HG03432 (cell line): Measurements from ENCODE around the gene PROK2.

ENCODE experiments used
- ATAC-seq: cut with Tn5 transposase; IDR thresholded peaks from one replicate; pipeline ENCODE4 v1.9.1; 2021; ENCODE audit warnings: mild to moderate bottlenecking, moderate library complexity; ENCODE audit not compliant: unreplicated experiment

The PROK2 gene, protein sequence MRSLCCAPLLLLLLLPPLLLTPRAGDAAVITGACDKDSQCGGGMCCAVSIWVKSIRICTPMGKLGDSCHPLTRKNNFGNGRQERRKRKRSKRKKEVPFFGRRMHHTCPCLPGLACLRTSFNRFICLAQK

GRCh38 chr3:71784914-71785531, at the start of gene PROK2:
TSS of gene PROK2 (minus strand) at chr3:71785148. CDS start at chr3:71785052, 96 bp downstream.
- no peak for ATAC-seq

DNA sequence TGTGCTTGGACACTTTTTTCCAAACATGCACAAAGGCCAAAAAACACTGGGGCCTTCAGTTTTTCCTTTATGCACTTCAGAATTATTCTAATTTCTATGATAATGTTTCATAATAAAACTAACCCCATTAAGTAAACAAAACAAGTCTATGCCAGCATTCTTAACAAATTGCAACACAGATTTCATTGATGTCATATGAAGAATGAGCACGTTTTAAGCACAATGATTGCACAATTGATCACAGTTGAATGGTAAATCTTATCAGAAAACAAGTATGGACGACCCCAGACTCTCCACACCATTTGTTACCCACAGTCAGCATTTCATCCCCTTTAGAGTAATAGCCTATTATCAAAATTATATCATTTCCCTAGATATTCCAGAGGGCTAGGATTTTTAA, 46.7 kb upstream of the PROK2 start:
- ATAC-seq, result no peak

- no peak for ATAC-seq
These were observed 40.8 kb upstream of the PROK2 start for GRCh38 chr3:71825551-71826283.

GRCh38 chr3:71821116-71821515, 36.2 kb upstream of the PROK2 start:
- ATAC-seq, result no peak

DNA sequence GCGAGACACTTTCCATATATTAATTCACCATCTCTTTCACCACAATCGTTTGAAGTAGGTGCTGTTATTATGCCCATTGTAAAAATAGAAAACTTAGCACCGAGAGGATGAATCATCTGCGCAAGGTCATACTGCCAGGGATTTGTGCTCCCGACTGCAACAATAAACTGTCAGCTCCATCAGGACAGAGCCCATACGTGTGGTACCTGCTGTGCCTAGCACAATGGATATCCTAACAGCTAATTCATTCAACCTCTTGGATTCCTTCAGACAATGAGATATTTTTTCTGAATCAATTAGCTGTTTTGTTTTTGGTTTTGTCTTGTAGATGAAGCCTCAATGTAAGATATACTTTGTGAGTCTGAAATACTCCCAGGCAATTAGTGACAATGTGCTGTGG, 32.3 kb upstream of the PROK2 start:
- ATAC-seq, result no peak

- ATAC-seq, result no peak
These were observed 31.8 kb upstream of the PROK2 start for GRCh38 chr3:71816767-71817156.

GRCh38 chr3:71815340-71816067, 30.6 kb upstream of the PROK2 start:
- ATAC-seq, result no peak

GRCh38 chr3:71813704-71814103, 28.8 kb upstream of the PROK2 start:
- ATAC-seq, result no peak

GRCh38 chr3:71813073-71813472, 28.1 kb upstream of the PROK2 start:
- ATAC-seq, result no peak

DNA sequence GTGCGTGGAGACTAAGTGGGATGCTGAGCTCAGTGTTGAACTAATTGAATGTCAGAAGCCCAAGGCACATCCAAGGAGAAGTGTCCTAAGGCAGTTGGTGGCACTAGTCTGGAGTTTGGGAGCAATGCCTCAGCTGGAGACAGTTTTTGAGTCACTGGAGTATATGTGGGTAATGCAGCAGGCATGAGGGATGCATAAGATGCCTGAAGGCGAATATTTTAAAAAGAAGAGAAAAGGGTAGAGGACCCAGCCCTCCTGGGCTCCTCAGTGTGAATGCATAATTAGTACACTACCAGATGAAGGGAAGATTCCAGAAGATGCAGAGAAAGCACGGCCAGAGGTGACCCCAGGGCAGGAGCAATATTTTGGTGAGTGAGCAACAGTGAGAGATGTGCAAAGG, 25.1 kb upstream of the PROK2 start:
- no peak for ATAC-seq

DNA sequence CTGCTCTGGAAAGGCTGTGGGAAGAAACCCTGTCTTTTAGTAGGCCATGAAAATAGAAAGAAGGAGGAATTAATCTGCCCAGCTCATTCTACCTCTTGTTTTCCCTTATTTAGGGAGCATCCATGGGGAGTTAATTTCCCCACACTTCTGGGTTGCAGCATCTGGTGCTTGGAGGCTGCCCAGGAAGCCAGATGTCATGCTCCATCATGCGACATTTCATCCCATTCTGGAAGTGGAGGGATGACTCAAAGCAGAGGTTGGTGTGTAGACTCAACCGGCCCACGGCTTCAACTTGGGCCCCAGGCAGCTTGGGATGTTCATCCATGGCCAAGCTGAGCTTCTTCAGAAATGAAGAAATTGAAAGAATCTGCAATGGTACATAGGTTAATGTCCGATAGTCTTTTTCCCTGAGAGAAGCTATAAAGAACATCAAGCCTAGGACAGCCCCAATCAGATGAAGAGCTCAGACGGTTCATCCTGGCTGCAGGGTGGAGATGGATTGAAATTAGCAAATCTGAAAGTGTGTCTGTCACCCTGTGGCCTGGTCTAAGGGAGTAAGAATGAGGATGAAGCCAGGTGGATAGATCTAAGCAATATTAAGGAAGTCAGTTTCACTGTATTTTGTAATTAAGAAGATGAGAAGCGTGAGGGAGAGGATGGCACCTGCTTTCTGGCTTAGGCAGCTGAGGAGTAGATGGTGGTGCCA, 24.5 kb upstream of the PROK2 start:
- ATAC-seq, result no peak

DNA sequence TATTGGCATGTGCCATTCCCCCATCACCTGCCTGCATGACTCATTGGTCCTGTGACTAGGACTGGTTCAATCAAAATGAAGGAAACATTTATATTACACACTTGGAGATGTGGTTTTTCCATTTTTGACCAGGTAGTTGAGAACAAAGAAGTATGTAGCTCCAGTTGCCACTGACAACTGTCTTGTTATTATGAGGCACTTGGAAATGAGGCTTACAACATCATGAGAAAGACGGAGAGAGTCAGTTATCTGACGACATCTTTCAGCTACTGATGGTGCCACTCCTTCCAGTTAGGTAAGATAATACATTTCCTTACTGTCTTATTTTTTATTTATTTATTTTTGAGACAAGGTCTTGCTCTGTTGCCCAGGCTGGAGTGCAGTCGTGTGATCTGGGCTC, 21.8 kb upstream of the PROK2 start:
- no peak for ATAC-seq

GRCh38 chr3:71805691-71806090, 20.7 kb upstream of the PROK2 start:
- no peak for ATAC-seq

GRCh38 chr3:71805199-71805598, 20.3 kb upstream of the PROK2 start:
- no peak for ATAC-seq

GRCh38 chr3:71803248-71803647, 18.3 kb upstream of the PROK2 start:
- no peak for ATAC-seq

DNA sequence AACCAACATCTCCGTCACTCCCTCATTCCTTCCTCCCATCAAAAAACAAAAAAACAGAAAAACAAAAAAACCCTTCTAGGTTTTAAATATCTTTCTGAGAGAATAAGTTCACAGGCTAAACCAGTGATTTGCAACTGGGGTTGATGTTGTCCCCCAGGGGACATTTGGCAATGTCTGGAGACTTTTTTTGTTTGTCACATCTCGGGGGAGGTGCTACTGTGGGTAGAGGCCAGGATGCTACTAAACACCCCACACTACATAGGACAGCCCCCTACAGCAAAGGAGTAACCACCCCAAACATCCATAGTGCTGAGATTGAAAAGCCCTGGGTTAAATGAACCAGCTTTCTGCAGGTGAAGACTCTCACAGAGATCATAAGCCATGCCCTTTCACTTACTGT, 17.0 kb upstream of the PROK2 start:
- no peak for ATAC-seq

DNA sequence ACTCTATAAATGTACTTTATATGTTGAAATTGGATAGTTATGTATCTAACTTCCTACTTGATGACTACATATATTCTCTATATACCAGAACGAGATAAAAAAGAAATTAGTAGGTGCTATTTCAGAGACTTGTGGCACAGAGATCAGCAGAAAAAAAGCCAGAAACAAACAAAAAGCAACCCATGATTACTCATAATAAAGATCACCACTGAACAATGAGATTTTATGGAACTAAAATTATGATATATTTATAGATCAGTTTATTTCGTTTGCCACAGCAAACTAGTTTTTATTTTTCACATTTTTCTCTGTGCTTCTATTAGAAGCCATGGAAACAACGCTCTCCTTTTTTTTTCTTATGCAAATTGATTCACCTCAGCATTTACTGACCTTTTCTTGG, 15.1 kb upstream of the PROK2 start:
- ATAC-seq, result no peak

GRCh38 chr3:71797455-71797854, 12.5 kb upstream of the PROK2 start:
- ATAC-seq, result no peak

- ATAC-seq, result no peak
These were observed 11.3 kb upstream of the PROK2 start for GRCh38 chr3:71796290-71796689.

GRCh38 chr3:71791634-71792033, 6.7 kb upstream of the PROK2 start:
- no peak for ATAC-seq

GRCh38 chr3:71789922-71790321, 5.0 kb upstream of the PROK2 start:
- ATAC-seq, result no peak
